HEK293 (cell line): Measurements from ENCODE around the gene NCKAP5.
A peak's percentile ranks its signal among the peaks of the same experiment; 100 is the strongest.

Experiments used
- CTCF ChIA-PET: fragments of 350-600 bp; formaldehyde crosslinking; extraction: SDS; loops from one replicate; lab custom pipeline; 2021; ENCODE audit warnings: antibody characterized with exemption; lab: Yijun Ruan, JAX
- POLR2A ChIA-PET: fragments of 300-600 bp; formaldehyde crosslinking; extraction: SDS; loops from one replicate; lab custom pipeline; 2020; ENCODE audit warnings: antibody characterized with exemption, inconsistent platforms; lab: Yijun Ruan, JAX
- H3K27ac ChIP-seq: fragments of 200-500 bp; sonication (Bioruptor generic); 2 replicates; pipeline ENCODE4 v1.5.1; 2014; ENCODE audit warnings: low read depth, low read length, control low read depth, inconsistent platforms; ENCODE audit errors: extremely low read depth
- H3K36me3 ChIP-seq, 2 experiments: fragments of 200-500 bp in 1 of 2; sonication (Bioruptor generic) in 1 of 2; 1 replicate in 1 of 2; 2 replicates in 1 of 2; pipeline ENCODE4 v1.5.1; 2014 to 2017; ENCODE audit warnings: inconsistent platforms in 2 of 2, low read length in 2 of 2; ENCODE audit not compliant: control insufficient read depth in 2 of 2, insufficient read depth in 1 of 2
- H3K4me1 ChIP-seq: fragments of 200-500 bp; sonication (Bioruptor generic); 2 replicates; pipeline ENCODE4 v1.5.1; 2014; ENCODE audit warnings: mild to moderate bottlenecking, low read length, inconsistent platforms; ENCODE audit not compliant: control insufficient read depth, insufficient read depth
- H3K4me3 ChIP-seq: 2 replicates; pipeline ENCODE4 v1.5.1; 2011; ENCODE audit warnings: low read depth, mild to moderate bottlenecking, control low read depth, low read length, moderate library complexity
- H3K9me3 ChIP-seq: fragments of 200-500 bp; sonication (Bioruptor generic); 2 replicates; pipeline ENCODE4 v1.5.1; 2014; ENCODE audit warnings: low read depth, low read length, inconsistent platforms; ENCODE audit not compliant: control insufficient read depth, insufficient read depth
- BCL6B ChIP-seq: fragments of 450-650 bp; formaldehyde crosslinking; IDR thresholded peaks from 2 replicates; pipeline ENCODE4 v1.5.1; 2017; ENCODE audit warnings: missing biosample characterization, missing genetic modification characterization
- EGR2 ChIP-seq: fragments of 450-650 bp; formaldehyde crosslinking; IDR thresholded peaks from 2 replicates; pipeline ENCODE4 v1.5.1; 2016; ENCODE audit warnings: low read depth, missing biosample characterization, missing genetic modification characterization
- MEIS1 ChIP-seq: sonication (generic); formaldehyde crosslinking; IDR thresholded peaks from 2 replicates; pipeline ENCODE4 v1.8.1; 2022; ENCODE audit warnings: missing genetic modification reagents, mild to moderate bottlenecking, borderline replicate concordance
- PRDM2 ChIP-seq: fragments of 450-650 bp; formaldehyde crosslinking; IDR thresholded peaks from 2 replicates; pipeline ENCODE4 v1.5.1; 2016; ENCODE audit warnings: missing biosample characterization, missing genetic modification characterization, borderline replicate concordance
- REST ChIP-seq: fragments of 450-650 bp; formaldehyde crosslinking; IDR thresholded peaks from 2 replicates; pipeline ENCODE4 v1.5.1; 2016; ENCODE audit warnings: missing biosample characterization, missing genetic modification characterization
- ZNF132 ChIP-seq: fragments of 450-650 bp; formaldehyde crosslinking; IDR thresholded peaks from 2 replicates; pipeline ENCODE4 v1.5.1; 2017; ENCODE audit warnings: missing biosample characterization, missing genetic modification characterization, borderline replicate concordance
- ZNF18 ChIP-seq: fragments of 450-650 bp; formaldehyde crosslinking; IDR thresholded peaks from 2 replicates; pipeline ENCODE4 v1.5.1; 2016; ENCODE audit warnings: missing biosample characterization, missing genetic modification characterization

NCKAP5 gene

GRCh38 chr2:133039531-133039930 lies 528.7 kb downstream of the NCKAP5 start:
- CTCF ChIA-PET: no interaction called here
- Histone ChIP-seq H3K9me3 (no peaks in the 10 kb centered on the region), H3K4me3 (no peak overlapping the region), H3K36me3 (no peaks in the 10 kb centered on the region), H3K27ac (no peak overlapping the region), H3K4me1 (no peaks in the 10 kb centered on the region)
- no peak for TF ChIP-seq BCL6B (tag by site-specific recombination)
- POLR2A ChIA-PET: no interaction called here

- no peak overlapping the region for H3K4me3 ChIP-seq
- POLR2A ChIA-PET: no interaction called here
- no peaks in the 10 kb centered on the region for H3K4me1 ChIP-seq
- H3K9me3 ChIP-seq: no peaks in the 10 kb centered on the region
- CTCF ChIA-PET: interaction anchor here (0.6 kb wide), 1 partner anchor 1532 kb away, joined by 4 read pairs; no protein-coding TSS in a partner anchor
- TF ChIP-seq MEIS1 (CRISPR knock-in tag) (no peak), EGR2 (tag by site-specific recombination) (no peak), REST (tag by site-specific recombination) (peak; percentile 80)
- TF ChIP-seq, all 188 proteins: peak for 1
- no peaks in the 10 kb centered on the region for H3K36me3 ChIP-seq
- H3K27ac ChIP-seq: no peak overlapping the region
Measured at GRCh38 chr2:133026536-133027177, 541.6 kb downstream of the NCKAP5 start.

- POLR2A ChIA-PET: no interaction called here
- TF ChIP-seq ZNF132 (tag by site-specific recombination): no peak
- TF ChIP-seq ZNF18 (tag by site-specific recombination): no peak
- no peak for TF ChIP-seq PRDM2 (tag by site-specific recombination)
- Histone ChIP-seq H3K27ac (no peak overlapping the region), H3K4me1 (no peaks in the 10 kb centered on the region), H3K9me3 (no peaks in the 10 kb centered on the region), H3K36me3 (no peaks in the 10 kb centered on the region), H3K4me3 (no peak overlapping the region)
- CTCF ChIA-PET: no interaction called here
Measured at GRCh38 chr2:133025004-133025403, 543.3 kb downstream of the NCKAP5 start.
